HG03196 (cell line): ENCODE results near the gene FARP1.

Experiments
- ATAC-seq: cut with Tn5 transposase; IDR thresholded peaks from one replicate; pipeline ENCODE4 v1.9.1; 2021; ENCODE audit not compliant: unreplicated experiment

The FARP1 gene

DNA sequence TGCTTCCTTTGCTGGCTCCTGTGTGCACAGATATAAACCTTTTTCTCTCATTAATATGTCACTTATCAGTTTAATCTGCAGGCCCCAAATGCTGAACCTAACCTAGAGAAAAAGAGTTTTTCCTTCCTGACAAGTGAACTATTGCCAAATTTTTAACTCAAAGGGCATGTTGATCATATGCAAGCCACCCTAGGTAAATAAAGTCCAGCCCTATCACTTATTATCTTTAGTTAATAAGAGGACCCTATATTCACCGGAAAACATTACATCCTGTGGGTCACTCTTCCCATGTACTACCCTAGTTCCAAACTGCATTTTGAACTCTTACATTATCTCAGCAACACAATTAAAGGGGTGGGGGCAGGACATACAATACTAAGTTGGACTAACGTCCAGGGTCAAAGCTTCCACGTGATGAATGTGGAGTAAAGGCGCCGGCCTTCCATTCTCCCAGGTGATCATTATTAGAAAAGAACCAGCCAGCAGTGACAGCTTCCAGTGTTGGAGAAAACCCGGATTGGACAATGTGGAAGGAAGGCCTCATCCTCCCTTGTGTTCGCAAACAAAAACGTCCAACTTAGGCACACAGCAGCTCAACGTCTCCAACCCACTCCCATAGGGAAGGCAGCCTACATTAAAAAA is 347.4 kb downstream of the FARP1 start:
- no peak for ATAC-seq

DNA sequence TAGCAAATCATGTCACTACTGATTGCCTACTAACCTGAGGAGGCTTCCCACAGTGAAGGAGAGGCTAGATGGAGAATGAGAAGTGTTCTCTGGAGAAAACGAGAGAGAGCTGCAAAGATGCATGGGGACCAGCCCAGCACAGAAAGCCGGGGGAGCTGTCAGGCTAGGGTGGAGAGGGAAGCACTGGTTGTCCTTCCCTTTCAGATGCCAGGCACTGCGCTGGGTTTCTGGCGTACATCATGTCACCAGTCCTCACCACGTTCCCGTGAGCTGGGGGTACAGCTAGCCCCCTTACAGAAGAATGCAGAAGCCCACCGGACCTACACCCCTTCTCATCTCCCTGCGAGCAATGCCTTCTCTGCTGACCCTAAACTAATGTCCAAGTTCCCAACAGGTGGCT is 348.0 kb downstream of the FARP1 start:
- no peak for ATAC-seq

DNA sequence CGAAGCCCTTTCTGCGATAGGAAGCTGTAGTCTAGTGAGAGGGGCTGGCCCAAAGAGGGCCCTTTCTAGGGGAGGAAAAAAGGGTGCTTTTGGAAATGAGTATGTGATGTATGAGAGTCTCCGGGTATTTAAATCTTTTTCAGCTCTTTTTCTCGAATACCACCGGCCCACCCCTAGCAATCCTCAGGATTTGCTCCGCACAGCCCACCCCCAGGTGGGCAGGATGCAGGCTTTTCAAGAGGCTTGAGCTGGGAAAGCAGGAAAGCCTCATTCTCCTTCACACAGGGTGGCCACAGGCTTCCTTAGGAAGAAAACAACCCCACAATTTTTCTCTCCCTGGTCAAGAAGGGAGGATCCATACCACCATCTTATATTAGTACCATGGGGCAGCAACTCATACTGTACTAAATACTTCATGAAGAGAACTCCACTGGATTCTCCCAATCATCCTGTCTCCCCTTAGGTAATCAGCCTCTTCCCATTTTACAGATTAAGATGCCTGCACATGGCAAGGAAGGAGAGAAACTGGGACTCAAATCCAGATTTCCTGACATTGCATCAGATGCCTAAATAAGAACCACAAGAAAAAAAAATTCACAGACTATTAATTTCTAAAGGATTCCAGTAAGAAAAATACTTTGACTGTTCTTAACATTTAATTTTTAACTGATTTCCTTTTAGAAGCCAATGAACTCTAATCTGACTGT is 349.6 kb downstream of the FARP1 start:
- ATAC-seq = no peak

DNA sequence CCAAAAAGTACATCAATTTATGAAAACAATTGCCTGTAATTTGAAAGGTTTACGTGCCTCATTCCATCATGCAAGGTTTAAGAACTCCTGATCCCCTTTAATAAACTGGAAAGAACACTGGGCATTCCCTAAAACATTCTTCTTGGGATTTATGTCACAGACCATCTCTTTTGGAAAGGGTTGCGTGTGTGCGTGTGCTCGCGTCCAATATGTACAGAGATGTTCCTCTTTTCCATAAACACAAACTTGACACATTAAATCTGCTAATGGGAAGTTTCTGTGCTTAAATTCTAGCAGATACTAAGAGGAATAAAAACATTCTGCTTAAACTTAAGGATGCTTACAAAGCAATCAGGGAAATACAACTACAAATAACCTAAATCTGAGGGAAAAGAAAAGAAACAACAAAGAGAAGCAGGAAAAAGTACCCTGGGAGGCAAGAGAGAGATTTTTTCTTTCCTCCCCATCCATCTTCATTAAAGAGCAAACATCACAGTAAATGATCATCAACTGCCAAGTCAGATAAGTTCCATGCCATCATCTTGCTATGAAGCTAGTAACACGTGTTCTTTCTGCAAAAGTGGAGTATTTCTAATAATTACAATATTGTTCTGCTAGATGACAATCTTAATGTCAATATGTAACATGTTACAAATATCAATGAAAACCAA is 350.3 kb downstream of the FARP1 start:
- ATAC-seq = no peak

DNA sequence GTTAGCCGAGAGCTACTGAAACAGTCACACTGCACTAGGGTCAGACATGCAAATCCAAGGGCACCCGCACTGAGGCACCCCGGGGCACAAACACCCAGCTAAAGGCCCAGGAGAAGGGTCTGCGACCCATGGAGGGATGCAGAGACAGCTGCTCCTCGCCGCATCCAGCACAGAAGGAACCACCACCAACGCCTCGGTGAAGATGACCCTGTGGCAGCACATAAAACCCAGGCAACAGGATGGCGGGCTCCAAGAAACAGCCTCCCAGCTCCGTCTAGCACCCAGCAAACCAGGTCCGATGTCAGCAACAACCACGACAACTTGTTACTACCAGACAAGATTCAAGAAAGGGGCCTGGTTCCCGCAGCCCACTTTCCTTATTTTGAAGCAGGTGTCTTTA is 351.9 kb downstream of the FARP1 start:
- ATAC-seq = no peak

DNA sequence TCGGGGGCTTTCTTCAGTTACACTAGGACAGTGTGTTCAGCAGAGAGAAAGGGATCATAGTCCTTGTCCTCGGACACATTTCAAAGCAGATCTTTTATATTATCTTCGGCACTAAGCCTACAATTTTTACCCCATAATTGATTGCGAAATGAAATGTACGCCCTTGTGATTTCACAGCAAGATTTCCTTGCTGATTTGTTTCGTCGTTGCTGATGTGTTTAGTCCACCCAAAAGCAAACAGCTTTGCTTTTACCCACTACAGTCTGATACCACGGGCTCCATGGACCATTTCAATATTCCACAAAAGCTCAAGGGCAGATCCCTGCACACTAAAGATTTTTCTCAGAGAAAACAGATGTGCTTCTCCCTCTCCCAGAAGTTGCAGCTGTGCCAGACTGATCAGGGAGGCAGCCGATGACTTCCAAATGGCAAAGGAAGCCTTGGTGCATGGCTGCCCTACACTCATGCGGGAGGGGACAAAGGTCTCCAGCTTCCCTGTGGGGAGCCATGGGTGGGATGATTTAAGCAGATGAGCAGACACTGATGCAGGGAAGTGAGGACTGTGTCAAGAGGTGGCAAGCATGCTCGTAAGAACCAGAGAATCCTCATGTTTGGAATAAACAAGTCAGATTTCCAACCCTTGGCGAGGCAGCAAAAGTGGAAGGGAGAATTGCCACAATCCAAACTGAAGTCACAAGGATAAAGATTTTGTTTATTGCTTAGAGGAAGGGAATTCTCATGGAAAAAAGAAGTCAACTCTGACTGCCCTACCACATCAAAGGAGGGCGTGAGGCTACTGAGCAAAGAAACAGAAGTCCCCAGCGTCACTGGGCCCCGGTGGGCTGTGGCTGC is 353.0 kb downstream of the FARP1 start:
- no peak for ATAC-seq

GRCh38 chr13:98496479-98496791 is 353.5 kb downstream of the FARP1 start:
- no peak for ATAC-seq

DNA sequence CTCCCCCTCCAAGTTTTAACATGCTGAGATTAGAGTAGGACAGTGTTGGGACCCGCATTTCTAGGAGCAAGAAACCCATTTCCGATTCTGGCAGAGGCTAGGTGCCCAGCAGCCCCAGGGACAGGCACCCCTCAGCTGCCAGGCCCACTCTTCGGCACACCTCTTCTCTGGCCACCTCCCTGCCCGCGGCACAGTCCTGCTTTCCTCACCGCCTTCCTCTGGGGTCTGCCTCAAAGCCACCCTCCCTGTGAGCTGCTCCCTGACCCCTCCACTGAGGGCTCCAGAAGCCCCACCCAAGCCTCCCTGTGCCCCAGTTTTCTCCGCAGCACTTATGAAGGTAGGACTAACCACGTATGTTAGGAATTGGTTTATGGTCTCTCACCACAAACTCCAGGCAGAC is 354.1 kb downstream of the FARP1 start:
- no peak for ATAC-seq

DNA sequence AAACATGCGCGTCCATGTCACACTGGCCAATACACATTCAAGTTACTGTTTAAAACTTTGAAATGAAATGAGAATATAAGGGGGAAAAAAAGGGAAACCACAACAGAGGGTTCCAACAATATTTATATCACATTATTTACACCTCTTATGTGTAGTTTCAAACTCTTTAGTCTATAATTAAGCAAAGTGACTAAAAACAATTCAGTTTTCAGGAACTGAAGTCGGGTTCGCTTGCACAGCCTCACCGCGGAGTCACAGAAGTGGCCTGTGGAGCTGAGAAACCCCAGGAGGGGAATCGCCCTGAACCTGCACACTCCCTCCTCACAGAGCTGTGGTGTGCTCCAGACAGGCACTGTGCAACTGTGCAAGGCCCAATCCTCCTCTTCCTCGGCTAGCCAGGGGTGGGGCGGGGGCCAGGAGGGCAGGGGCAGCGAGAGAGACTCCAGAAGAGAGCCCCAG is 358.1 kb downstream of the FARP1 start:
- peak; percentile 77 for ATAC-seq

DNA sequence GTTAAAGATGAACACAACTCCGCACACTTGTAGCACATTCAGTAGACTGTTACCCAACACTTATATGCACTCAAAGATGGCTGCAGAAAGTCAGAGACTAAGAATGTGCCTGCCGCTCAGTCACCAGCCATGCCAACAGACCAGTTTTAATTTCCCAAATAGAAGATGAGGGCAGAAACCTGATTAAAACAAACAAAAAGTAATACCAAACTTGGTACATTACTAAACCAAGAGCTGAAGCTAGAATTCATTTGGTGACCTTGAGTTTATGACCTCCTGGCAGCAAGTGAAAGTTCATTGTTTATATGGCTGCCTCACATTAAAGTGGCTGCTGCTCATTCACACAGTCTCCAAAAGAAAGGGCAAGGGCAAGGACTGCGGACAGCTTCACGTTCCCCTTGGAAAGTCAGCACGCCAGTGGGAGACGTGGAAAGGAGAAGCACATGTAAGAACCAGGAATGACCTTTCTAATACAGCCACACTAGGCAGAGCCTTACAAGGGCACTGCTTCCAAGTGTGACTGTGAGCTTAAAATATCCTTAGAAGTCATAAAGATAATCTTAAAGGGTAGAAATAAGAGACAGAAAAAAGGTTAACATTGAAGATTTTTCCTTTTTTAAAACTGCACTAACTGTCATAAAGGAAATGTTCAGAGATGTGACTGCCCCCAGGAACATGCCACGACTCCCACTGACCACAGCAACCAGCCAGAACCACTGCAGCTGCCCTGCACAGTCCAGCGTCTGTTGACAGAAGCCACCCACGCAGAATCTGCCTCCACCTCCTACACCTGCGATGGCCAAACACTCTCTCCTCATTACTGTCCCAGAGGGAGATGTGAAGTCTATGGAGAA is 360.5 kb downstream of the FARP1 start:
- no peak for ATAC-seq

- ATAC-seq = no peak
These were observed 361.1 kb downstream of the FARP1 start for GRCh38 chr13:98504029-98504351.

DNA sequence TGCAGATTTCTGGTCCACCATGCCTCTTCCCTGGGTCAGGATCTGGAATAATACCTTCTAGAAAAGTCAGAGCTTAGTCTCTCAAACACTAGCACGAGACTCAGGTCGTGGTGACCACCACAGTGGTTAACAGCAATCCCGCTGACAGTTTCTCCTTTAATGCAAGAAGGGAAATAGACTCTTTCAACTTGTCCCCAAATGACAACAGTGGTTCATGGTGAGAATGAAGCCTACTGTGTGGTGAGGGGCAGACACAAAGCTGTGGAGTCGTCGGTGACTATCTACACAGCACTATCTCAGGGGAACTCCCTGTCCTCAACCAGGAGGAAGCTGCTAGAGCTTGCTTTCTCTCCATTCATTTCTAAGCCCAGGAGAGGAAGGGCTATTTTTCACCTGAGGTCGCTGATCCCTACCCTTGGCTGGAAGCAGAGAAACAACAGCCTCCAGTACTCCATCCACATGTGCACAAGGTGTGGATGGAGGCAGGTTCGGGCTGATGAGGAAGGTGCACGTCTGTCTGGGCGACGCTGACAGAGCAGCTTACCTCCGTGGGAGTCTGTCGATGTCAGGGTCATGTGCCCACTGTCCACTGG is 361.6 kb downstream of the FARP1 start:
- peak; percentile 52 for ATAC-seq
